Umbilical cord (tissue), 2 donors: ENCODE results near the gene CFAP54. TPM values are rescaled to one million over a fixed set of nuclear protein-coding genes. Genes with fewer than 3 reads are reported as not detected.

Source experiments
- DNase-seq: peaks from one replicate; pipeline ENCODE4 v3.0.0-alpha.2; 2015; ENCODE audit warnings: low spot score
- total RNA-seq: library from RNA; depleted of rRNA; stranded (reverse); fragments of >200 nt; gene quantifications from one replicate; pipeline ENCODE4 v1.2.3, GENCODE V29; 2014; ENCODE audit warnings: low replicate concordance; ENCODE audit not compliant: insufficient read depth

CFAP54 gene
- total RNA-seq, 1 donor from 2014 or later, result 17.1 TPM

- no peak for DNase-seq
Observed at GRCh38 chr12:96824074-96824837, 334.9 kb downstream of the CFAP54 start.

GRCh38 chr12:96824838-96825236 lies 335.5 kb downstream of the CFAP54 start:
- DNase-seq, result no peak

GRCh38 chr12:96828169-96828789 lies 338.9 kb downstream of the CFAP54 start:
- no peak for DNase-seq

- DNase-seq, result no peak
Observed at GRCh38 chr12:96829354-96829753, 340.0 kb downstream of the CFAP54 start.

- DNase-seq, result no peak
Observed at GRCh38 chr12:96831346-96831745, 342.0 kb downstream of the CFAP54 start.

GRCh38 chr12:96846293-96846692 lies 356.9 kb downstream of the CFAP54 start:
- DNase-seq, result peak; percentile 12

- no peak for DNase-seq
Observed at GRCh38 chr12:96850676-96851075, 361.3 kb downstream of the CFAP54 start.

- DNase-seq, result no peak
Observed at GRCh38 chr12:96858162-96858561, 368.8 kb downstream of the CFAP54 start.

GRCh38 chr12:96861656-96862055 lies 372.3 kb downstream of the CFAP54 start:
- no peak for DNase-seq

GRCh38 chr12:96862326-96862725 lies 372.9 kb downstream of the CFAP54 start:
- no peak for DNase-seq

- DNase-seq, result no peak
Observed at GRCh38 chr12:96864335-96864734, 375.0 kb downstream of the CFAP54 start.

GRCh38 chr12:96866801-96867590 lies 377.6 kb downstream of the CFAP54 start:
- no peak for DNase-seq

- no peak for DNase-seq
Observed at GRCh38 chr12:96870946-96871345, 381.6 kb downstream of the CFAP54 start.

- no peak for DNase-seq
Observed at GRCh38 chr12:96872961-96873360, 383.6 kb downstream of the CFAP54 start.

- no peak for DNase-seq
Observed at GRCh38 chr12:96874211-96874610, 384.8 kb downstream of the CFAP54 start.

GRCh38 chr12:96876966-96877365 lies 387.6 kb downstream of the CFAP54 start:
- no peak for DNase-seq

- no peak for DNase-seq
Observed at GRCh38 chr12:96878704-96879103, 389.3 kb downstream of the CFAP54 start.

GRCh38 chr12:96879301-96879700 lies 389.9 kb downstream of the CFAP54 start:
- DNase-seq, result no peak

GRCh38 chr12:96880220-96880619 lies 390.8 kb downstream of the CFAP54 start:
- DNase-seq, result no peak

GRCh38 chr12:96881608-96882007 lies 392.2 kb downstream of the CFAP54 start:
- DNase-seq, result no peak

GRCh38 chr12:96882862-96883261 lies 393.5 kb downstream of the CFAP54 start:
- DNase-seq, result no peak

GRCh38 chr12:96883571-96883970 lies 394.2 kb downstream of the CFAP54 start:
- no peak for DNase-seq
